Activated naive CD4-positive, alpha-beta T cell treated with anti-CD3 and anti-CD28 coated beads, Interleukin-2, amount 50 U/mL, for 16 hours (primary cell): ENCODE measurements around the gene LBHD1.

Experiments used
- DNase-seq: peaks from one replicate; pipeline ENCODE4 v3.0.0-alpha.2; 2020

Gene LBHD1

GRCh38 chr11:62613291-62613778 lies 58.7 kb downstream of the LBHD1 start:
- DNase-seq, result no peak
